Mesenchymal stem cell (in vitro differentiated cells and primary cell): ENCODE data around the gene TMEM123.

Experiments used
- DNase-seq: peaks from one replicate; pipeline ENCODE4 v3.0.0-alpha.2; 2013
- H2AFZ ChIP-seq: one replicate; pipeline ENCODE4 v1.6.1; 2013; ENCODE audit warnings: low read depth, mild to moderate bottlenecking, control low read depth, inconsistent platforms, low read length, moderate library complexity
- H2AK5ac ChIP-seq: 2 replicates; pipeline ENCODE4 v1.6.1; 2013; ENCODE audit warnings: low read length, moderate library complexity, mild to moderate bottlenecking, inconsistent platforms; ENCODE audit not compliant: severe bottlenecking
- H2BK120ac ChIP-seq: one replicate; pipeline ENCODE4 v1.6.1; 2013; ENCODE audit warnings: low read depth, mild to moderate bottlenecking, inconsistent platforms, low read length, moderate library complexity
- H2BK12ac ChIP-seq, 2 experiments: one replicate each; pipeline ENCODE4 v1.6.1; 2013; ENCODE audit warnings: inconsistent platforms in 2 of 2, low read length in 2 of 2, mild to moderate bottlenecking in 2 of 2, moderate library complexity in 2 of 2, control low read depth in 1 of 2
- H2BK15ac ChIP-seq: one replicate; pipeline ENCODE4 v1.6.1; 2013; ENCODE audit warnings: mild to moderate bottlenecking, low read depth, inconsistent platforms; ENCODE audit not compliant: poor library complexity, severe bottlenecking
- H2BK5ac ChIP-seq: 2 replicates; pipeline ENCODE4 v1.6.1; 2013; ENCODE audit warnings: low read depth, mild to moderate bottlenecking, low read length, control low read depth, inconsistent platforms; ENCODE audit not compliant: poor library complexity, severe bottlenecking
- H3K14ac ChIP-seq, 2 experiments: one replicate each; pipeline ENCODE4 v1.6.1; 2013; ENCODE audit warnings: inconsistent platforms in 2 of 2, low read length in 2 of 2, control low read depth in 1 of 2, mild to moderate bottlenecking in 1 of 2, moderate library complexity in 1 of 2
- H3K18ac ChIP-seq, 2 experiments: one replicate each; pipeline ENCODE4 v1.6.1; 2013; ENCODE audit warnings: inconsistent platforms in 2 of 2, low read length in 2 of 2, control low read depth in 1 of 2, low read depth in 1 of 2, mild to moderate bottlenecking in 1 of 2
- H3K23ac ChIP-seq, 2 experiments: one replicate each; pipeline ENCODE4 v1.6.1; 2013; ENCODE audit warnings: inconsistent platforms in 2 of 2, low read length in 2 of 2, mild to moderate bottlenecking in 2 of 2, moderate library complexity in 2 of 2, control low read depth in 1 of 2
- H3K27ac ChIP-seq: 2 replicates; pipeline ENCODE4 v1.5.1; 2013; ENCODE audit warnings: mild to moderate bottlenecking, moderate library complexity, low read length, control low read depth, inconsistent platforms; ENCODE audit not compliant: poor library complexity, severe bottlenecking
- H3K27me3 ChIP-seq, 2 experiments: 2 replicates each; pipeline versions ENCODE4 v1.6.1 to v1.7.0; 2013; ENCODE audit warnings: low read length in 2 of 2, mild to moderate bottlenecking in 2 of 2, moderate library complexity in 2 of 2, control low read depth in 1 of 2, inconsistent platforms in 1 of 2; ENCODE audit not compliant: control insufficient read depth in 1 of 2, insufficient read depth in 1 of 2
- H3K36me3 ChIP-seq, 2 experiments: 2 replicates each; pipeline versions ENCODE4 v1.6.1 to v1.7.0; 2013; ENCODE audit warnings: low read length in 2 of 2, control low read depth in 1 of 2, inconsistent platforms in 1 of 2, low read depth in 1 of 2, mild to moderate bottlenecking in 1 of 2; ENCODE audit not compliant: insufficient read depth in 2 of 2, control insufficient read depth in 1 of 2
- H3K4ac ChIP-seq, 2 experiments: one replicate each; pipeline ENCODE4 v1.6.1; 2013; ENCODE audit warnings: inconsistent platforms in 2 of 2, low read length in 2 of 2, mild to moderate bottlenecking in 2 of 2, moderate library complexity in 2 of 2, control low read depth in 1 of 2, low read depth in 1 of 2
- H3K4me1 ChIP-seq: 2 replicates; pipeline ENCODE4 v1.6.1; 2013; ENCODE audit warnings: low read depth, low read length, control low read depth; ENCODE audit not compliant: control insufficient read depth, insufficient read depth
- H3K4me2 ChIP-seq: 2 replicates; pipeline ENCODE4 v1.6.1; 2013; ENCODE audit warnings: low read length, mild to moderate bottlenecking, inconsistent platforms; ENCODE audit not compliant: poor library complexity, severe bottlenecking
- H3K4me3 ChIP-seq, 2 experiments: 2 replicates each; pipeline versions ENCODE4 v1.5.1 to v1.7.0; 2013; ENCODE audit warnings: low read length in 2 of 2, mild to moderate bottlenecking in 2 of 2, control low read depth in 1 of 2, low read depth in 1 of 2; ENCODE audit not compliant: insufficient read depth in 1 of 2
- H3K79me1 ChIP-seq: replicated peaks from 2 replicates; pipeline ENCODE4 v1.6.1; 2013; ENCODE audit warnings: mild to moderate bottlenecking, control low read depth, low read length, inconsistent platforms; ENCODE audit not compliant: poor library complexity, severe bottlenecking
- H3K9ac ChIP-seq: 2 replicates; pipeline ENCODE4 v1.7.0; 2013; ENCODE audit warnings: mild to moderate bottlenecking, low read length, moderate library complexity
- H3K9me3 ChIP-seq: 2 replicates; pipeline ENCODE4 v1.7.0; 2013; ENCODE audit warnings: mild to moderate bottlenecking, low read length; ENCODE audit not compliant: control insufficient read depth
- H4K8ac ChIP-seq: one replicate; pipeline ENCODE4 v1.6.1; 2013; ENCODE audit warnings: inconsistent platforms, mild to moderate bottlenecking, low read length, moderate library complexity
- H4K91ac ChIP-seq: one replicate; pipeline ENCODE4 v1.6.1; 2013; ENCODE audit warnings: mild to moderate bottlenecking, low read length, inconsistent platforms
- WGBS: methylation state at CpG from one replicate; pipeline ENCODE4 v1.1.7; 2013; ENCODE audit warnings: mixed read lengths; 5-methylcytosine and 5-hydroxymethylcytosine counted together

The TMEM123 gene

GRCh38 chr11:102472127-102472526 lies 19.6 kb upstream of the TMEM123 start:
- H3K79me1 ChIP-seq: no peaks in the 10 kb centered on the region
- H3K4me2 ChIP-seq: no peak overlapping the region
- no peak overlapping the region for H2BK15ac ChIP-seq
- H2BK5ac ChIP-seq: no peak overlapping the region
- H3K4me1 ChIP-seq: peaks cover 5% of the 10 kb centered on the region
- H3K18ac ChIP-seq: no peak overlapping the region
- H2AK5ac ChIP-seq: no peak overlapping the region
- H3K9me3 ChIP-seq: no peaks in the 10 kb centered on the region
- H3K9ac ChIP-seq: no peak overlapping the region
- peak overlapping the region in 1 of 2 experiments; percentile 11 for H2BK12ac ChIP-seq
- no peak for DNase-seq
- H2BK120ac ChIP-seq: no peak overlapping the region
- H3K23ac ChIP-seq: no peak overlapping the region
- no peak overlapping the region for H3K4me3 ChIP-seq
- 97% methylated on average over 4 of the region's 4 CpGs for WGBS
- no peak overlapping the region for H4K8ac ChIP-seq
- no peak overlapping the region for H2AFZ ChIP-seq
- H4K91ac ChIP-seq: no peak overlapping the region
- H3K14ac ChIP-seq: no peak overlapping the region
- no peak overlapping the region for H3K27ac ChIP-seq
- H3K36me3 ChIP-seq: no peaks in the 10 kb centered on the region
- H3K4ac ChIP-seq: no peak overlapping the region
- H3K27me3 ChIP-seq: no peaks in the 10 kb centered on the region

DNA sequence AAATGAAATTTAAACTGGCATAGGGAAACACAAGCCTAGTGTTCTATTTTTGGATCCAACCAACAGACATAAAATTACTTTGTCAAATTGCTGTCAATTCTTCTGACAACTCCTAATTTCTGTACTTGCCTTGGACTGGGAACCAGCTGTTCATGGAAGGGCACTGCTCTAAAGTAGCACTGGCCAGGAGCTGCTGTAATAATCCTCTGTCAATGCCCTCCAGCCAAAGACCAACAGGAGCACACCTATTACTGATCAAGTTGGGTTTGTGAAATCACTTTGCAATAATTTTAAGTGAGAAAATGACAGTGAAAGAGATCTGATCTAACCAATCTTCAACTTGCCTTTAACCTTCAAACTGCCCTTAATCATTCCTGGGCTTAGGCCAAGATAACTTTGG lies 18.9 kb upstream of the TMEM123 start:
- Histone ChIP-seq H3K27me3 (no peaks in the 10 kb centered on the region), H3K4me2 (no peak overlapping the region), H4K91ac (no peak overlapping the region), H4K8ac (no peak overlapping the region), H2BK15ac (no peak overlapping the region), H3K4ac (no peak overlapping the region), H3K9me3 (no peaks in the 10 kb centered on the region), H2AK5ac (no peak overlapping the region), H2AFZ (no peak overlapping the region), H2BK5ac (no peak overlapping the region), H3K36me3 (no peaks in the 10 kb centered on the region), H2BK120ac (no peak overlapping the region), H3K14ac (no peak overlapping the region), H3K18ac (no peak overlapping the region), H3K4me1 (peaks cover 5% of the 10 kb centered on the region), H3K4me3 (no peak overlapping the region), H3K79me1 (no peaks in the 10 kb centered on the region), H3K23ac (no peak overlapping the region), H2BK12ac (no peak overlapping the region), H3K9ac (no peak overlapping the region), H3K27ac (no peak overlapping the region)
- DNase-seq: no peak

DNA sequence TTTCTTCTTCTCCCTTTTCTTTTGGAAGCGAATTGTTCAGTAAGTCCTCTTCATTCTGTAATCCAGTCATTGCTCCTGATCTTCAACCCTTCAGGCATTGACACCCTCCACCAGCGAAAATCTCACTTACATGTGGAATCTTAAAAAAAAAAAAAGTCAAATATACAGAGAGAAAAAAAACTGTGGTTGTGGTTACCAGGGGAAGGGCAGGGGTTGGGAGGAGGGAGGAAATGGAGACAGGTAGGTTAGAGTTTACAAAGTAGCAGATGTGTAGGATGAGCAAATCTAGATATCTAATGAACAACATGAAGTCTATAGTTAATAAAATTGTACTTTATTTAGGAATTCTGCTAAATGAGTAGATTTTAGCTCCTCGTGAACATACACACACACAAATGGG lies 17.7 kb upstream of the TMEM123 start:
- WGBS: 100% methylated on average over 1 of the region's 3 CpGs

GRCh38 chr11:102469196-102469821 lies 16.7 kb upstream of the TMEM123 start:
- Histone ChIP-seq H2AK5ac (peak overlapping the region; percentile 31), H3K9me3 (no peaks in the 10 kb centered on the region), H3K27me3 (no peaks in the 10 kb centered on the region), H3K9ac (peak overlapping the region; percentile 54), H3K18ac (peak overlapping the region in 1 of 2 experiments; percentile 11), H3K79me1 (no peaks in the 10 kb centered on the region), H3K14ac (no peak overlapping the region), H4K8ac (no peak overlapping the region), H2BK12ac (peak overlapping the region in 1 of 2 experiments; percentile 29), H3K4ac (peak overlapping the region in 1 of 2 experiments; percentile 43), H3K4me1 (peaks cover 5% of the 10 kb centered on the region), H2BK5ac (no peak overlapping the region), H4K91ac (no peak overlapping the region), H3K4me3 (peak overlapping the region in 1 of 2 experiments; percentile 13), H2BK120ac (no peak overlapping the region), H2BK15ac (no peak overlapping the region), H3K4me2 (no peak overlapping the region), H3K27ac (peak overlapping the region; percentile 9), H3K23ac (no peak overlapping the region), H2AFZ (no peak overlapping the region), H3K36me3 (no peaks in the 10 kb centered on the region)
- 76% methylated on average over 8 of the region's 8 CpGs for WGBS
- peak; percentile 40 for DNase-seq

More for the DNA sequence above, 17.7 kb upstream of the TMEM123 start:
- no peak overlapping the region for H2BK12ac ChIP-seq
- H4K91ac ChIP-seq: no peak overlapping the region
- H3K36me3 ChIP-seq: no peaks in the 10 kb centered on the region
- no peak overlapping the region for H3K18ac ChIP-seq
- no peak overlapping the region for H4K8ac ChIP-seq
- H2BK15ac ChIP-seq: no peak overlapping the region
- DNase-seq: no peak
- H2BK120ac ChIP-seq: no peak overlapping the region
- H3K4me3 ChIP-seq: no peak overlapping the region
- no peak overlapping the region for H3K23ac ChIP-seq
- no peak overlapping the region for H2AK5ac ChIP-seq
- no peaks in the 10 kb centered on the region for H3K9me3 ChIP-seq
- no peaks in the 10 kb centered on the region for H3K79me1 ChIP-seq
- no peak overlapping the region for H2BK5ac ChIP-seq
- peaks cover 5% of the 10 kb centered on the region for H3K4me1 ChIP-seq
- no peaks in the 10 kb centered on the region for H3K27me3 ChIP-seq
- H3K27ac ChIP-seq: no peak overlapping the region
- no peak overlapping the region for H3K4ac ChIP-seq
- H2AFZ ChIP-seq: no peak overlapping the region
- H3K14ac ChIP-seq: no peak overlapping the region
- no peak overlapping the region for H3K4me2 ChIP-seq
- H3K9ac ChIP-seq: no peak overlapping the region
